GM12891 (cell line): ENCODE data around the gene ZNF146.

Experiments
- DNase-seq: peaks from one replicate; pipeline ENCODE4 v3.0.0; 2011; ENCODE audit warnings: low spot score; ENCODE audit not compliant: insufficient read length
- FAIRE-seq: peaks from 2 replicates; lab custom pipeline; 2011; peaks lifted over from hg19 to GRCh38; lab: Jason Lieb, UNC
- PAX5 ChIP-seq: IDR thresholded peaks from 2 replicates; pipeline ENCODE4 v1.6.1; 2011; ENCODE audit warnings: low read length, moderate library complexity, mild to moderate bottlenecking; ENCODE audit not compliant: insufficient read depth, severe bottlenecking
- POLR2A ChIP-seq: IDR thresholded peaks from 2 replicates; pipeline ENCODE4 v1.6.1; 2011; ENCODE audit warnings: low read depth, low read length, control low read depth
- POLR2AphosphoS5 ChIP-seq: IDR thresholded peaks from 2 replicates; pipeline ENCODE4 v1.6.1; 2011; ENCODE audit warnings: low read depth, low read length, control low read depth
- POU2F2 ChIP-seq: IDR thresholded peaks from 2 replicates; pipeline ENCODE4 v1.6.1; 2011; ENCODE audit warnings: low read depth, mild to moderate bottlenecking, control low read depth, low read length, moderate library complexity
- SPI1 ChIP-seq: IDR thresholded peaks from 2 replicates; pipeline ENCODE4 v1.6.1; 2011; ENCODE audit warnings: low read depth, low read length, control low read depth
- TAF1 ChIP-seq: IDR thresholded peaks from 2 replicates; pipeline ENCODE4 v1.6.1; 2011; ENCODE audit warnings: low read depth, low read length, control low read depth

ZNF146 gene

DNA sequence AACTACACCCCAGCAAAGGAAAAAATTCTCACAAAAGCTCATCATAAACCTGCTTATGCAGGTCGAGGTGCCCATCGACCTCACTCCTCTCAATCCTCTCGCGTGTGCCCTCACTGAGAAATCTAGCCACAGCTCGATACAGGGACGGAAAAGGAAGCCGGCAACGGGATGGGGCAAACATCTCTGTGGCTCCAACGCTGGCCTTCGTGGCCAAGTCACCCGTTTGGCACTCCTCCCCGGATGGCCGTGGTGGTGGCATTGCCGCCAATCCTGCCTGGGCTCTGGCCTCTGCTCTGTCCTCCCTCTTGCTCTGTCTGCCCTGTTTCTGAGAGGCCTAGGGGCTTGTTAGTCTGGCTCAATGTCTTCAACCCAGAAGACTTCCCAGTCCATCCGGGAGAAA, 41.2 kb downstream of the ZNF146 start:
- DNase-seq: no peak
- FAIRE-seq: no peak
- no peak for TF ChIP-seq POLR2A
- TF ChIP-seq TAF1: no peak
- no peak for TF ChIP-seq POLR2AphosphoS5
- no peak for TF ChIP-seq SPI1
- TF ChIP-seq POU2F2: no peak
- TF ChIP-seq PAX5: no peak

GRCh38 chr19:36256853-36257519, 42.1 kb downstream of the ZNF146 start:
- DNase-seq (no peak), FAIRE-seq (no peak)
- TF ChIP-seq POLR2AphosphoS5 (no peak), PAX5 (no peak), TAF1 (no peak)

DNA sequence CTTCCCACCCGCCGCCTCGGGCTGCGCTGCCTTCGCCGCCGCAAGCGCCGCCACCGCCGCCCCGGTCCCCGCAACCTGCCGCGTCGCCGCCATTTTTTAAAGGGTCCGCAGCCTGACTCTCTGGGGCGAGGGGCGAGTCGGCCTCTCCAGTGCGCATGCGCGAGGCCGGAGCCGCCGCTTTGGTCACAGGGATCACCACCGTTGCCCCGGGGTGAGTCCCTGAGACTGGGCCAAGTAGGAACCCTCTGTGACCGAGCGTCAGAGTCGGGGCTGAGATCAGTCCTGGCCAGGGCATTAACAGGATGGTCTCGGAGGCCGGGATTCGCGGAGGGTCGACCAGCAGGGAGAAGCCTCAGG, 42.6 kb downstream of the ZNF146 start:
- FAIRE-seq (no peak), DNase-seq (no peak)
- TF ChIP-seq TAF1 (no peak), SPI1 (no peak), POLR2AphosphoS5 (no peak)

- DNase-seq (no peak), FAIRE-seq (no peak)
- TF ChIP-seq POLR2AphosphoS5 (no peak), TAF1 (no peak), POU2F2 (no peak), PAX5 (no peak), SPI1 (no peak), POLR2A (no peak)
These were observed 43.3 kb downstream of the ZNF146 start for GRCh38 chr19:36258028-36258875.

- FAIRE-seq: no peak
- TF ChIP-seq PAX5 (no peak), POLR2A (no peak), POU2F2 (no peak), POLR2AphosphoS5 (no peak), SPI1 (no peak), TAF1 (no peak)
- no peak for DNase-seq
These were observed 44.3 kb downstream of the ZNF146 start for GRCh38 chr19:36259211-36259610.

DNA sequence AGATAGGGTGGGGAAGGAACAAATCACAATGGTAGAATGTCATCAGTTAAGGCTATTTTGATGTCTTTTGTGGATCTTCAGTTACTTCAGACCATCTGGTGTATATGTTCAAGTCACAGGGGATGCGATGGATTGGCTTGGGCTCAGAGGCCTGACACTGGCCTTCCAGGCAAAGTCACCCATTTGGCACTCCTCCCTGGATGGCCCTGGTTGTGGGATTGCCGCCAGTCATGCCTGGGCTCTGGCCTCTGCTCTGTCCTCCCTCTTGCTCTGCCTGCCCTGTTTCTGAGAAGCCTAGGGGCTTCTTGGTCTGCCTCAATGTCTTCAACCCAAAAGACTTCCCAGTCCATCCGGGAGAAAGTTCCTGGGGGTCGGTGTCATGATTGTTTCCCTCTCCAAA, 50.2 kb downstream of the ZNF146 start:
- no peak for DNase-seq
- TF ChIP-seq PAX5: no peak
- no peak for TF ChIP-seq TAF1
- TF ChIP-seq POLR2A: no peak
- no peak for TF ChIP-seq SPI1
- TF ChIP-seq POU2F2: no peak
- no peak for TF ChIP-seq POLR2AphosphoS5
- FAIRE-seq: no peak

DNA sequence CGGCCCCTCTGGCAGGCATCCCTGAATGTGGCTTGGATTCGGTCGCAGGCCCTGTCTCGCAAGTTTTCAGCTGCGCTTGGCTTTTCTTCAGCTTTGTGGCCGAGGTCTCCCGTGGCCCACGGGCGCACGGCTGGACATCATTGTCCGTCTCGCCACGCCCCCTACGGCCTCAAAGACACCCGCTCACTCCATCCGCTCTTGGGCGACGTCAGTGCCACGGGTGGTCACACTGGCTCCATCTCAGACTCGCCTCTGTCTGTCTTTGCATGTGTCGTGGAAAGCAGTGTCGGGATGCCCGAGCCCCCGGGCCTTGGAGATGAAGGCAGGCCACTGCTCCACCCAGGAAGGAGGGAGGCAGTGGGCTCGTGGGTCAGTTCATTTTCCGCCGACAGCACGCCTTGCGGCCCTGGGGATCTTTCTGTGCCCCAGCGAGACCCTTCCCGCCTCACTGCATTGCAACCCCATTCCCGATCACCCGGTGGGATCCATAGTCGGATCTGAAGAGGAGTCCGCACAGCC, 51.0 kb downstream of the ZNF146 start:
- DNase-seq (no peak), FAIRE-seq (no peak)

DNA sequence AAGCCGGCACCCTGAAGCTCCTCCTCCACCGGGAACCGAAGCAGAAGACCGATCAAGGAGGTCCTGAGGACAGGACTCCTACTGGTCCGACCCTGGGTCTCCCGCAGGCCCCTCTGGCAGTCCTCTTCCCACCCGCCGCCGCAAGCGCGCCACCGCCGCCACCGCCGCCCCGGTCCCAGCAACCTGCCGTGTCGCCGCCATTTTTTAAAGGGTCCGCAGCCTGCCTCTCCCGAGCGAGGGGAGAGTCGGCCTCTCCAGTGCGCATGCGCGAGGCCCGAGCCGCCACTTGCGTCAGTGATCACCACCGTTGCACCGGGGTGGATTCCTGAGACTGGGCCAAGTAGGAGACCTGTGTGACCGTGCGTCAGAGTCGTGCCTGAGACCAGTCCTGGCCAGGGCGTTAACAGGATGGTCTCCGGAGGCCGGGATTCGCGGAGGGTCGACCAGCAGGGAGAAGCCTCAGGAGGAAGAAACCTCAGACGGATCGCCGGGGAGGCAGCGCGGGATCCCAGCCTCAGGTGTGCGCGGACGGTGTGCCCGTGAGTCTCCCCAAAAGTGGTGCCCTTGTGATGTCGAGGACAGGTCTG, 51.6 kb downstream of the ZNF146 start:
- DNase-seq (peak; percentile 42), FAIRE-seq (no peak)
- TF ChIP-seq POLR2A (no peak), TAF1 (no peak), POLR2AphosphoS5 (no peak), PAX5 (no peak), POU2F2 (no peak), SPI1 (no peak)

More for the DNA sequence above, 51.0 kb downstream of the ZNF146 start:
- TF ChIP-seq TAF1 (no peak), SPI1 (no peak), POLR2AphosphoS5 (no peak), POU2F2 (no peak), PAX5 (no peak), POLR2A (no peak)
